ENCODE data around the gene MRPS27. TPM values are rescaled to one million over a fixed set of nuclear protein-coding genes. Genes with fewer than 3 reads are reported as not detected.
A peak's percentile ranks its signal among the peaks of the same experiment; 100 is the strongest.

MRPS27 gene
- total RNA-seq, 2 donors from 2014 or later, result 42.9 to 58.8 TPM

DNA sequence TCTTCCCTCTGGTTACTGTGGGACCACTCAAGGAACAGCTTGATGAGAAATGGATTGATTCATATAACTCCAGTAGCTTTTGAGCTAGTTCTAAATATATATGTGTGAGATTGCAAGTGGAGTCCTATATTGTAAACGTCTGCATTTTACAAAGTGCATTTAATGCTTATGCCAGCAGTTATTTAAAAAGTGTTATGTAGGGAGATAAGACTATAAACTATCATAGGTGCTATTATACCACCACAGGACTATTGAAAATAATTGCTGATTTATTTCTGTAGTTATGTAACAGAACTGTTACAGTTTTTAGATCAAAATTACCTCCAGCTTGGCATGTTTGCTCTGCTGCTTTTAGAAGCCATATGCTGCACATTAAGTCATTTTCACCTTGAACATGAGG is 36.3 kb upstream of the MRPS27 start:
- ATAC-seq (ENCODE audit: insufficient number of reproducible peaks, low FRiP score, low read depth), result no peak
- TF ChIP-seq, protein P1, sequence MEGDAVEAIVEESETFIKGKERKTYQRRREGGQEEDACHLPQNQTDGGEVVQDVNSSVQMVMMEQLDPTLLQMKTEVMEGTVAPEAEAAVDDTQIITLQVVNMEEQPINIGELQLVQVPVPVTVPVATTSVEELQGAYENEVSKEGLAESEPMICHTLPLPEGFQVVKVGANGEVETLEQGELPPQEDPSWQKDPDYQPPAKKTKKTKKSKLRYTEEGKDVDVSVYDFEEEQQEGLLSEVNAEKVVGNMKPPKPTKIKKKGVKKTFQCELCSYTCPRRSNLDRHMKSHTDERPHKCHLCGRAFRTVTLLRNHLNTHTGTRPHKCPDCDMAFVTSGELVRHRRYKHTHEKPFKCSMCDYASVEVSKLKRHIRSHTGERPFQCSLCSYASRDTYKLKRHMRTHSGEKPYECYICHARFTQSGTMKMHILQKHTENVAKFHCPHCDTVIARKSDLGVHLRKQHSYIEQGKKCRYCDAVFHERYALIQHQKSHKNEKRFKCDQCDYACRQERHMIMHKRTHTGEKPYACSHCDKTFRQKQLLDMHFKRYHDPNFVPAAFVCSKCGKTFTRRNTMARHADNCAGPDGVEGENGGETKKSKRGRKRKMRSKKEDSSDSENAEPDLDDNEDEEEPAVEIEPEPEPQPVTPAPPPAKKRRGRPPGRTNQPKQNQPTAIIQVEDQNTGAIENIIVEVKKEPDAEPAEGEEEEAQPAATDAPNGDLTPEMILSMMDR (IDR thresholded peaks at IDR 0.05), result no peak
- H3K27ac ChIP-seq, result no peak overlapping the region
- DNase-seq (ENCODE audit: low spot score), result no peak
- no peaks in the 10 kb centered on the region for H3K9me3 ChIP-seq
- no peaks in the 10 kb centered on the region for H3K4me1 ChIP-seq (ENCODE audit: control insufficient read depth in 1 of 2, low read depth in 2 of 2)
- no peak overlapping the region for H3K4me3 ChIP-seq
- no peaks in the 10 kb centered on the region for H3K27me3 ChIP-seq (replicated peaks; ENCODE audit: insufficient read depth)
- H3K36me3 ChIP-seq, result peaks cover 4% of the 10 kb centered on the region

GRCh38 chr5:72355706-72356299 is 35.8 kb upstream of the MRPS27 start:
- peaks cover 2% of the 10 kb centered on the region for H3K36me3 ChIP-seq
- ATAC-seq (ENCODE audit: insufficient number of reproducible peaks, low FRiP score, low read depth), result no peak
- H3K27me3 ChIP-seq (replicated peaks; ENCODE audit: insufficient read depth), result no peaks in the 10 kb centered on the region
- no peaks in the 10 kb centered on the region for H3K4me1 ChIP-seq (ENCODE audit: control insufficient read depth in 1 of 2, low read depth in 2 of 2)
- no peak overlapping the region for H3K27ac ChIP-seq
- no peak for DNase-seq (ENCODE audit: low spot score)
- no peak overlapping the region for H3K4me3 ChIP-seq
- TF ChIP-seq, protein P1 (IDR thresholded peaks at IDR 0.05), result peak; percentile 49
- H3K9me3 ChIP-seq, result no peaks in the 10 kb centered on the region

DNA sequence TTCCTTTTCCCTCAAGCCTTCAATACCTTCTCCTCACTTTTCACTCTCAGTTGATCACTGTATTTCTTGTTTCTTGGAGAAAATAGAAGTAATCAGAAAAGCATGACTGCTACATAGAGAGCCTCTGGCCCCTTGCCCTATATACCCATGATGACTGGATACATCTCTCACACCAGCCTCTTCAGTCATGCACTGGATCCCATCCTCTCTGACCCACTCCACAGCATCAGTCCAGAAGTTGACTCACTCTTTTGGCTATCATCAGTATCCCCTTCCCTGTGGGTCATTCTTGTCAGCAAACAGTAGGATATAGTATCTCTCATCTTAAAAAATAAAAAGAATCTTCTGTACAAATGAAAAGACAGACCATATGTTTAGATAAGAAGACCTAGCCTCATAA is 33.0 kb upstream of the MRPS27 start:
- TF ChIP-seq, protein P1 (IDR thresholded peaks at IDR 0.05), result no peak
- H3K36me3 ChIP-seq, result no peaks in the 10 kb centered on the region
- no peak overlapping the region for H3K27ac ChIP-seq
- H3K27me3 ChIP-seq (replicated peaks; ENCODE audit: insufficient read depth), result no peaks in the 10 kb centered on the region
- no peak overlapping the region for H3K4me3 ChIP-seq
- DNase-seq (ENCODE audit: low spot score) (no peak), ATAC-seq (ENCODE audit: insufficient number of reproducible peaks, low FRiP score, low read depth) (no peak)
- H3K4me1 ChIP-seq (ENCODE audit: control insufficient read depth in 1 of 2, low read depth in 2 of 2), result no peaks in the 10 kb centered on the region
- H3K9me3 ChIP-seq, result no peaks in the 10 kb centered on the region

DNA sequence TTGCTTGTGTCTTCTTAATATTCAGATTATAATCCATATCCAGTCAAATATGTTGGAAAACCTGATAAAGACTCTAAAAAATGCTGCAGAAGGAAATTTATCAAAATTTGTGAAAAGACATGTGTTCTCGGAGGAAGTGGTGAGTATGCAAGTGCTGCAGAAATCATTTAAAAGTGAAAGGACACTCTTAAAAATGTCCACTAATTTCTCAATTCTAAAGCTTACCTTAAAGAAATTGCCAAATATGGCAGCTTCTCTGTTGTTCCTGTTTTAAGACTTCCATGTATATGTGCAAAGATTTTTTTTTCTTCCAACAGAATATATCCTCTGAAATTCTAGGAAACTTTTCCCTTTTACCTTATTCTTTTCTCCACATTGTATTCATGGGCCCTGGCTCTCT is 32.6 kb upstream of the MRPS27 start:
- no peaks in the 10 kb centered on the region for H3K9me3 ChIP-seq
- TF ChIP-seq, protein P1 (IDR thresholded peaks at IDR 0.05), result no peak
- no peaks in the 10 kb centered on the region for H3K27me3 ChIP-seq (replicated peaks; ENCODE audit: insufficient read depth)
- H3K27ac ChIP-seq, result no peak overlapping the region
- H3K4me3 ChIP-seq, result no peak overlapping the region
- no peaks in the 10 kb centered on the region for H3K4me1 ChIP-seq (ENCODE audit: control insufficient read depth in 1 of 2, low read depth in 2 of 2)
- DNase-seq (ENCODE audit: low spot score) (no peak), ATAC-seq (ENCODE audit: insufficient number of reproducible peaks, low FRiP score, low read depth) (no peak)
- no peaks in the 10 kb centered on the region for H3K36me3 ChIP-seq

GRCh38 chr5:72351376-72351775 is 31.3 kb upstream of the MRPS27 start:
- Histone ChIP-seq H3K9me3 (no peaks in the 10 kb centered on the region), H3K36me3 (no peaks in the 10 kb centered on the region), H3K27me3 (replicated peaks; ENCODE audit: insufficient read depth) (no peaks in the 10 kb centered on the region), H3K27ac (no peak overlapping the region), H3K4me1 (ENCODE audit: control insufficient read depth in 1 of 2, low read depth in 2 of 2) (no peaks in the 10 kb centered on the region), H3K4me3 (no peak overlapping the region)
- DNase-seq (ENCODE audit: low spot score), result no peak
- TF ChIP-seq, protein P1 (IDR thresholded peaks at IDR 0.05), result no peak
- no peak for ATAC-seq (ENCODE audit: insufficient number of reproducible peaks, low FRiP score, low read depth)
